Activated effector memory CD4-positive, alpha-beta T cell treated with anti-CD3 and anti-CD28 coated beads, Interleukin-2, amount 50 U/mL, for 16 hours (primary cell): Measurements from ENCODE around the gene PI16.

Source experiments
- DNase-seq: peaks from one replicate; pipeline ENCODE4 v3.0.0-alpha.2; 2020

PI16 gene

GRCh38 chr6:37005061-37005810 is 50.7 kb downstream of the PI16 start, which contains the start of gene FGD2:
Gene FGD2 (plus strand): TSS chr6:37005655. CDS start chr6:37005818, 163 bp downstream.
- DNase-seq: no peak

- DNase-seq: no peak
These were observed 51.5 kb downstream of the PI16 start for GRCh38 chr6:37005827-37006567.

- DNase-seq: no peak
These were observed 52.3 kb downstream of the PI16 start for GRCh38 chr6:37006793-37007339.

GRCh38 chr6:37007340-37008043 is 53.0 kb downstream of the PI16 start:
- DNase-seq: no peak

- DNase-seq: no peak
These were observed 54.2 kb downstream of the PI16 start for GRCh38 chr6:37008484-37009465.

GRCh38 chr6:37010402-37010892 is 55.9 kb downstream of the PI16 start:
- no peak for DNase-seq

- DNase-seq: no peak
These were observed 57.3 kb downstream of the PI16 start for GRCh38 chr6:37011656-37012378.

- no peak for DNase-seq
These were observed 59.3 kb downstream of the PI16 start for GRCh38 chr6:37013516-37014491.
